Gastroesophageal sphincter (tissue), 3 donors: ENCODE data around the gene GCSAM.

Experiments used
- CTCF ChIP-seq, 4 experiments: fragments of 200-600 bp in 2 of 4; fragments of 450-650 bp in 2 of 4; sonication (generic) in 1 of 4; IDR thresholded peaks; one replicate each; pipeline ENCODE4 v1.5.1; 2017 to 2019; ENCODE audit warnings: antibody characterized with exemption in 4 of 4, mild to moderate bottlenecking in 2 of 4, moderate library complexity in 2 of 4
- EP300 ChIP-seq: sonication (generic); formaldehyde crosslinking; IDR thresholded peaks from one replicate; pipeline ENCODE4 v1.6.1; 2017; ENCODE audit warnings: antibody characterized with exemption, mild to moderate bottlenecking
- POLR2A ChIP-seq, 2 donors: fragments of 450-650 bp; IDR thresholded peaks; one replicate each; pipeline ENCODE4 v1.6.1; 2017; ENCODE audit warnings: antibody characterized with exemption in 2 of 2, mild to moderate bottlenecking in 2 of 2, moderate library complexity in 1 of 2

- no peak for TF ChIP-seq CTCF (IDR thresholded peaks at IDR 0.05)
- TF ChIP-seq POLR2A (IDR thresholded peaks at IDR 0.05): no peak
- no peak for TF ChIP-seq EP300
These were observed 46.0 kb downstream of the GCSAM start for GRCh38 chr3:112086875-112087524.
